GM12878 (cell line): ENCODE data around the gene ENPP6. TPM values are rescaled to one million over a fixed set of nuclear protein-coding genes. Genes with fewer than 3 reads are reported as not detected.

ENCODE experiments used
- ATAC-seq: fragments of 200-7000 bp; cut with Tn5 transposase; 3 replicates; pipeline ENCODE4 v1.9.1; 2020; ENCODE audit warnings: mild to moderate bottlenecking, moderate library complexity
- BruUV-seq: library from RNA; stranded (reverse); fragments of 400-500 nt; replicated peaks from 2 replicates; lab custom pipeline; 2021; lab: Mats Ljungman, UMichigan
- CTCF ChIA-PET: fragments of 300-600 bp; sonication (Branson Sonifier 250); formaldehyde crosslinking; extraction: SDS; loops from one replicate; lab custom pipeline; 2021; ENCODE audit warnings: inconsistent platforms; lab: Yijun Ruan, JAX
- POLR2A ChIA-PET: fragments of 350-600 bp; formaldehyde crosslinking; extraction: SDS; loops from one replicate; lab custom pipeline; 2021; ENCODE audit warnings: inconsistent platforms; lab: Charles Lee
- RAD21 ChIA-PET: fragments of 300-600 bp; sonication (Branson Sonifier 250); formaldehyde crosslinking; loops from one replicate; lab custom pipeline; 2023; ENCODE audit warnings: antibody characterized with exemption; ENCODE audit not compliant: unreplicated experiment; lab: Charles Lee
- SMC1A ChIA-PET: fragments of 300-600 bp; sonication (Branson Sonifier 250); formaldehyde crosslinking; loops from one replicate; lab custom pipeline; 2023; ENCODE audit not compliant: unreplicated experiment, uncharacterized antibody; lab: Charles Lee
- DNase-seq: peaks from one replicate; pipeline ENCODE4 v3.0.0-alpha.2; 2011; ENCODE audit warnings: low read depth, low spot score
- FAIRE-seq: peaks from 3 replicates; lab custom pipeline; 2011; peaks lifted over from hg19 to GRCh38; lab: Jason Lieb, UNC
- H2AFZ ChIP-seq: 2 replicates; pipeline ENCODE4 v1.6.0; 2011; ENCODE audit warnings: low read depth, low read length, control low read depth; ENCODE audit not compliant: control insufficient read depth
- H3K27ac ChIP-seq: 2 replicates; pipeline ENCODE4 v1.5.1; 2011; ENCODE audit warnings: control low read depth; ENCODE audit not compliant: control insufficient read depth, insufficient read depth
- H3K27me3 ChIP-seq, 2 experiments: replicated peaks in 1 of 2; 2 replicates each; pipeline versions ENCODE4 v1.6.0 to v1.6.1; 2011; ENCODE audit warnings: low read length in 1 of 2; ENCODE audit not compliant: control insufficient read depth in 2 of 2, insufficient read depth in 2 of 2
- H3K36me3 ChIP-seq, 2 experiments: 2 replicates each; pipeline ENCODE4 v1.5.1; 2011; ENCODE audit warnings: low read length in 1 of 2; ENCODE audit not compliant: control insufficient read depth in 2 of 2, insufficient read depth in 2 of 2
- H3K4me1 ChIP-seq: 2 replicates; pipeline ENCODE4 v1.6.1; 2011; ENCODE audit warnings: mild to moderate bottlenecking, low read length, moderate library complexity, mixed read lengths; ENCODE audit not compliant: control insufficient read depth, insufficient read depth
- H3K4me2 ChIP-seq: 2 replicates; pipeline ENCODE4 v1.6.0; 2011; ENCODE audit warnings: control low read depth; ENCODE audit not compliant: control insufficient read depth, insufficient read depth
- H3K4me3 ChIP-seq: fragments of 200-600 bp; sonication (generic); 2 replicates; pipeline ENCODE4 v1.5.1; 2016
- H3K79me2 ChIP-seq: 2 replicates; pipeline ENCODE4 v1.6.0; 2011; ENCODE audit warnings: low read length; ENCODE audit not compliant: control insufficient read depth, insufficient read depth
- H3K9ac ChIP-seq: 2 replicates; pipeline ENCODE4 v1.8.0; 2011; ENCODE audit warnings: low read length, control low read depth, mixed read lengths; ENCODE audit not compliant: control insufficient read depth, insufficient read depth
- H3K9me3 ChIP-seq: replicated peaks from 3 replicates; pipeline ENCODE4 v1.5.1; 2011; ENCODE audit warnings: mild to moderate bottlenecking, low read length; ENCODE audit not compliant: control insufficient read depth, insufficient read depth
- H4K20me1 ChIP-seq: 2 replicates; pipeline ENCODE4 v1.6.0; 2011; ENCODE audit not compliant: control insufficient read depth, insufficient read depth
- BHLHE40 ChIP-seq, 2 experiments: fragments of 450-650 bp in 1 of 2; IDR thresholded peaks; 2 replicates each; pipeline ENCODE4 v1.6.1; 2011 to 2017; ENCODE audit warnings: low read depth in 2 of 2, borderline replicate concordance in 1 of 2, improper control_type of control experiment in 1 of 2, low read length in 1 of 2, mild to moderate bottlenecking in 1 of 2
- CBX5 ChIP-seq: sonication (generic); IDR thresholded peaks from 2 replicates; pipeline ENCODE4 v1.6.1; 2016; ENCODE audit warnings: low read depth, moderate library complexity, mild to moderate bottlenecking, inconsistent platforms
- CHD1 ChIP-seq: IDR thresholded peaks from 2 replicates; pipeline ENCODE4 v1.6.1; 2012; ENCODE audit warnings: low read depth, low read length, improper control_type of control experiment
- CHD2 ChIP-seq: IDR thresholded peaks from 2 replicates; pipeline ENCODE4 v1.6.1; 2011; ENCODE audit warnings: low read depth, low read length, improper control_type of control experiment, borderline replicate concordance
- CREM ChIP-seq: IDR thresholded peaks from 2 replicates; pipeline ENCODE4 v1.6.1; 2014; ENCODE audit warnings: antibody characterized with exemption, low read depth
- FOXM1 ChIP-seq: IDR thresholded peaks from 2 replicates; pipeline ENCODE4 v1.6.1; 2012; ENCODE audit warnings: low read depth, mild to moderate bottlenecking, inconsistent platforms, low read length, moderate library complexity
- HCFC1 ChIP-seq: fragments of 150-350 bp; IDR thresholded peaks from 2 replicates; pipeline ENCODE4 v1.6.1; 2014; ENCODE audit warnings: low read length
- HDGF ChIP-seq: fragments of 450-650 bp; IDR thresholded peaks from 2 replicates; pipeline ENCODE4 v1.6.1; 2016; ENCODE audit warnings: antibody characterized with exemption
- JUND ChIP-seq: IDR thresholded peaks from 2 replicates; pipeline ENCODE4 v1.6.1; 2012; ENCODE audit warnings: low read depth, mild to moderate bottlenecking, low read length, improper control_type of control experiment, moderate library complexity
- SP1 ChIP-seq: IDR thresholded peaks from one replicate; pipeline ENCODE4 v1.6.1; 2011; ENCODE audit warnings: low read depth, low read length
- TAF1 ChIP-seq: IDR thresholded peaks from 2 replicates; pipeline ENCODE4 v1.6.1; 2011; ENCODE audit warnings: mild to moderate bottlenecking, low read depth, low read length, borderline replicate concordance
- WGBS: methylation state at CpG from one replicate; pipeline ENCODE4 v1.1.6; 2016; ENCODE audit warnings: low lambda C conversion rate; ENCODE audit not compliant: insufficient replicate concordance, insufficient coverage; ENCODE audit errors: missing lambda C conversion rate; 5-methylcytosine and 5-hydroxymethylcytosine counted together
- in situ Hi-C: fragments of 300-500 bp; cut with MboI; formaldehyde crosslinking; loops from 9 replicates; pipeline ENCODE4 v1.14.3; 2018; ENCODE audit warnings: mixed read lengths
- intact Hi-C: fragments of 100-400 bp; cut with micrococcal nuclease; formaldehyde crosslinking; loops from one replicate; pipeline ENCODE4 v1.14.2; 2022; ENCODE audit not compliant: unreplicated experiment
- polyA plus RNA-seq, 11 experiments: library from polyadenylated mRNA; depleted of rRNA in 4 of 11; unstranded in 6 of 11; stranded (reverse) in 5 of 11; fragments of >200 nt; fragmentation: Nextera tagmentation in 4 of 11; fragmentation: Illumina TruSeq in 1 of 11; extraction: Ambion mirVana in 4 of 11; extraction: Trizol in 1 of 11; gene quantifications; 1 replicate in 1 of 11; 2 replicates in 10 of 11; pipeline versions ENCODE4 v1.2.1 to v1.2.3, GENCODE V29; 2011 to 2016; ENCODE audit warnings: inconsistent platforms in 2 of 11, missing spikeins in 2 of 11, low read depth in 1 of 11
- total RNA-seq, 4 experiments: library from RNA; depleted of rRNA in 3 of 4; stranded (reverse); fragments of >200 nt in 3 of 4; fragmentation: Illumina TruSeq in 1 of 4; extraction: Trizol in 1 of 4; gene quantifications; 2 replicates each; pipeline versions ENCODE4 v1.2.1 to v1.2.3, GENCODE V29; 2013 to 2021
- TF ChIP-seq, protein P1 (sequence below): fragments of 450-650 bp; formaldehyde crosslinking; IDR thresholded peaks from 2 replicates; pipeline ENCODE4 v1.4.0; 2022; ENCODE audit warnings: mild to moderate bottlenecking, moderate library complexity
- TF ChIP-seq, protein P2 (sequence below): fragments of 450-650 bp; IDR thresholded peaks from 2 replicates; pipeline ENCODE4 v1.6.1; 2017; ENCODE audit warnings: mild to moderate bottlenecking, low read depth, inconsistent platforms; ENCODE audit not compliant: poor library complexity, severe bottlenecking
- TF ChIP-seq, protein P3 (sequence below): fragments of 450-650 bp; IDR thresholded peaks from 2 replicates; pipeline ENCODE4 v1.6.1; 2017; ENCODE audit warnings: mild to moderate bottlenecking, moderate library complexity

Gene ENPP6
- total and polyA plus RNA-seq, 10 of the 15 experiments (the other 5 are each of a cell fraction or from before 2014, with no cell fraction given) = 0.04 to 1.0 (median 0.44) TPM; not detected in 1

DNA sequence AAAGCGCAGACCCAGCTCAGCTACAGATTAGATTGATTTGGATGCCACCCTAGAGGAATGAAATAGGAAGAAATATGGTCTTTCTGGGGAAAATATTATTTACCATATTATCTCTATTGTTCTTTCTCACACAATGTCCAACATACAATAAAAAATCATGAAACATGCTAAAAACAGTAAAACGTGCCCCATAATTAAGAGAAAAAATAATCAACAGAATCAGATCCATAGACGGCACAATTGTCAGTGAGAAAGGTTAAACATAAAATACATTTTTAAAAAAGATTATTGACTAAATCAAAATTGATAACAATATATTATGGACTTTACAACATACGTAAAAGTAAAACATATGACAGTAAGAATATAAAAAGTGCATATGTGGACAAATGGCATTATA lies 90.9 kb downstream of the ENPP6 start:
- RAD21 ChIA-PET = no interaction called here
- ATAC-seq = no peak
- no peaks in the 10 kb centered on the region for H3K36me3 ChIP-seq
- CTCF ChIA-PET = no interaction called here
- in situ Hi-C loops = no loop called here
- no peak for DNase-seq
- SMC1A ChIA-PET = no interaction called here
- no peak overlapping the region for H3K9ac ChIP-seq
- H3K4me1 ChIP-seq = no peaks in the 10 kb centered on the region
- H3K4me3 ChIP-seq = no peak overlapping the region
- H2AFZ ChIP-seq = no peak overlapping the region
- BruUV-seq = no TSS peak
- 0 out of 4 replicates have a peak, but pooled peaks cover 0 to 3% of the 10 kb centered on the region in 2 experiments for H3K27me3 ChIP-seq
- no peak for FAIRE-seq
- no peak overlapping the region for H3K27ac ChIP-seq
- intact Hi-C loops = no loop called here
- 14% methylated on average over 4 of the region's 4 CpGs for WGBS
- no peaks in the 10 kb centered on the region for H4K20me1 ChIP-seq
- POLR2A ChIA-PET = no interaction called here
- H3K9me3 ChIP-seq = no peaks in the 10 kb centered on the region
- H3K4me2 ChIP-seq = no peak overlapping the region
- no peaks in the 10 kb centered on the region for H3K79me2 ChIP-seq
- TF ChIP-seq CREM (no peak), HDGF (no peak), FOXM1 (no peak), JUND (no peak), CHD1 (no peak), SP1 (no peak), BHLHE40 (IDR thresholded peaks at IDR 0.05; ENCODE audit: borderline replicate concordance in 1 of 2, low read depth in 2 of 2, low read length in 1 of 2) (no peak), CBX5 (no peak), CHD2 (no peak), HCFC1 (no peak), TAF1 (no peak)
- TF ChIP-seq, protein P1, sequence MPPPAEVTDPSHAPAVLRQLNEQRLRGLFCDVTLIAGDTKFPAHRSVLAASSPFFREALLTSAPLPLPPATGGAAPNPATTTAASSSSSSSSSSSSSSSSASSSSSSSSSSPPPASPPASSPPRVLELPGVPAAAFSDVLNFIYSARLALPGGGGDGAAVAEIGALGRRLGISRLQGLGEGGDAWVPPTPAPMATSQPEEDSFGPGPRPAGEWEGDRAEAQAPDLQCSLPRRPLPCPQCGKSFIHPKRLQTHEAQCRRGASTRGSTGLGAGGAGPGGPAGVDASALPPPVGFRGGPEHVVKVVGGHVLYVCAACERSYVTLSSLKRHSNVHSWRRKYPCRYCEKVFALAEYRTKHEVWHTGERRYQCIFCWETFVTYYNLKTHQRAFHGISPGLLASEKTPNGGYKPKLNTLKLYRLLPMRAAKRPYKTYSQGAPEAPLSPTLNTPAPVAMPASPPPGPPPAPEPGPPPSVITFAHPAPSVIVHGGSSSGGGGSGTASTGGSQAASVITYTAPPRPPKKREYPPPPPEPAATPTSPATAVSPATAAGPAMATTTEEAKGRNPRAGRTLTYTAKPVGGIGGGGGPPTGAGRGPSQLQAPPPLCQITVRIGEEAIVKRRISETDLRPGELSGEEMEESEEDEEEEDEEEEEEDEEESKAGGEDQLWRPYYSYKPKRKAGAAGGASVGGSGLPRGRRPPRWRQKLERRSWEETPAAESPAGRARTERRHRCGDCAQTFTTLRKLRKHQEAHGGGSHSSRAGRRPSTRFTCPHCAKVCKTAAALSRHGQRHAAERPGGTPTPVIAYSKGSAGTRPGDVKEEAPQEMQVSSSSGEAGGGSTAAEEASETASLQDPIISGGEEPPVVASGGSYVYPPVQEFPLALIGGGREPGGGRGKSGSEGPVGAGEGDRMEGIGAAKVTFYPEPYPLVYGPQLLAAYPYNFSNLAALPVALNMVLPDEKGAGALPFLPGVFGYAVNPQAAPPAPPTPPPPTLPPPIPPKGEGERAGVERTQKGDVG (CRISPR knock-in tag) = no peak
- TF ChIP-seq, protein P2, sequence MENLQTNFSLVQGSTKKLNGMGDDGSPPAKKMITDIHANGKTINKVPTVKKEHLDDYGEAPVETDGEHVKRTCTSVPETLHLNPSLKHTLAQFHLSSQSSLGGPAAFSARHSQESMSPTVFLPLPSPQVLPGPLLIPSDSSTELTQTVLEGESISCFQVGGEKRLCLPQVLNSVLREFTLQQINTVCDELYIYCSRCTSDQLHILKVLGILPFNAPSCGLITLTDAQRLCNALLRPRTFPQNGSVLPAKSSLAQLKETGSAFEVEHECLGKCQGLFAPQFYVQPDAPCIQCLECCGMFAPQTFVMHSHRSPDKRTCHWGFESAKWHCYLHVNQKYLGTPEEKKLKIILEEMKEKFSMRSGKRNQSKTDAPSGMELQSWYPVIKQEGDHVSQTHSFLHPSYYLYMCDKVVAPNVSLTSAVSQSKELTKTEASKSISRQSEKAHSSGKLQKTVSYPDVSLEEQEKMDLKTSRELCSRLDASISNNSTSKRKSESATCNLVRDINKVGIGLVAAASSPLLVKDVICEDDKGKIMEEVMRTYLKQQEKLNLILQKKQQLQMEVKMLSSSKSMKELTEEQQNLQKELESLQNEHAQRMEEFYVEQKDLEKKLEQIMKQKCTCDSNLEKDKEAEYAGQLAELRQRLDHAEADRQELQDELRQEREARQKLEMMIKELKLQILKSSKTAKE = no peak
- TF ChIP-seq, protein P3, sequence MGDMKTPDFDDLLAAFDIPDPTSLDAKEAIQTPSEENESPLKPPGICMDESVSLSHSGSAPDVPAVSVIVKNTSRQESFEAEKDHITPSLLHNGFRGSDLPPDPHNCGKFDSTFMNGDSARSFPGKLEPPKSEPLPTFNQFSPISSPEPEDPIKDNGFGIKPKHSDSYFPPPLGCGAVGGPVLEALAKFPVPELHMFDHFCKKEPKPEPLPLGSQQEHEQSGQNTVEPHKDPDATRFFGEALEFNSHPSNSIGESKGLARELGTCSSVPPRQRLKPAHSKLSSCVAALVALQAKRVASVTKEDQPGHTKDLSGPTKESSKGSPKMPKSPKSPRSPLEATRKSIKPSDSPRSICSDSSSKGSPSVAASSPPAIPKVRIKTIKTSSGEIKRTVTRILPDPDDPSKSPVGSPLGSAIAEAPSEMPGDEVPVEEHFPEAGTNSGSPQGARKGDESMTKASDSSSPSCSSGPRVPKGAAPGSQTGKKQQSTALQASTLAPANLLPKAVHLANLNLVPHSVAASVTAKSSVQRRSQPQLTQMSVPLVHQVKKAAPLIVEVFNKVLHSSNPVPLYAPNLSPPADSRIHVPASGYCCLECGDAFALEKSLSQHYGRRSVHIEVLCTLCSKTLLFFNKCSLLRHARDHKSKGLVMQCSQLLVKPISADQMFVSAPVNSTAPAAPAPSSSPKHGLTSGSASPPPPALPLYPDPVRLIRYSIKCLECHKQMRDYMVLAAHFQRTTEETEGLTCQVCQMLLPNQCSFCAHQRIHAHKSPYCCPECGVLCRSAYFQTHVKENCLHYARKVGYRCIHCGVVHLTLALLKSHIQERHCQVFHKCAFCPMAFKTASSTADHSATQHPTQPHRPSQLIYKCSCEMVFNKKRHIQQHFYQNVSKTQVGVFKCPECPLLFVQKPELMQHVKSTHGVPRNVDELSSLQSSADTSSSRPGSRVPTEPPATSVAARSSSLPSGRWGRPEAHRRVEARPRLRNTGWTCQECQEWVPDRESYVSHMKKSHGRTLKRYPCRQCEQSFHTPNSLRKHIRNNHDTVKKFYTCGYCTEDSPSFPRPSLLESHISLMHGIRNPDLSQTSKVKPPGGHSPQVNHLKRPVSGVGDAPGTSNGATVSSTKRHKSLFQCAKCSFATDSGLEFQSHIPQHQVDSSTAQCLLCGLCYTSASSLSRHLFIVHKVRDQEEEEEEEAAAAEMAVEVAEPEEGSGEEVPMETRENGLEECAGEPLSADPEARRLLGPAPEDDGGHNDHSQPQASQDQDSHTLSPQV = no peak
